Astrocyte of the spinal cord (primary cell): ENCODE data around the gene CALHM1.
"Not testable (repeated sequence)": the region's sequence is repeated elsewhere in the genome, so short reads cannot be mapped to it uniquely, and the experiment has no call there.

Source experiments
- DNase-seq: peaks from one replicate; pipeline ENCODE4 v3.0.0; 2011; ENCODE audit warnings: low read depth, low spot score
- H3K4me3 ChIP-seq: 2 replicates; pipeline ENCODE4 v1.5.1; 2011; ENCODE audit warnings: low read depth, mild to moderate bottlenecking, low read length, moderate library complexity
- CTCF ChIP-seq: IDR thresholded peaks from 2 replicates; pipeline ENCODE4 v1.5.1; 2012; ENCODE audit warnings: low read depth, mild to moderate bottlenecking, low read length, inconsistent platforms
- in situ Hi-C: cut with HindIII; loops from 2 replicates; pipeline ENCODE4 v1.10.0; 2017; ENCODE audit warnings: low sequenced_read_pairs

The CALHM1 gene

GRCh38 chr10:103419101-103419500 lies 39.6 kb downstream of the CALHM1 start:
- no peak for TF ChIP-seq CTCF
- DNase-seq: no peak
- in situ Hi-C loops: no loop called here
- no peak overlapping the region for H3K4me3 ChIP-seq

- no peak overlapping the region for H3K4me3 ChIP-seq
- in situ Hi-C loops: no loop called here
- no peak for DNase-seq
- TF ChIP-seq CTCF: no peak
These were observed 41.1 kb downstream of the CALHM1 start for GRCh38 chr10:103417601-103418000.

- in situ Hi-C loops: not testable (repeated sequence)
These were observed 41.6 kb downstream of the CALHM1 start for GRCh38 chr10:103417148-103417469.

GRCh38 chr10:103416436-103417147 lies 42.1 kb downstream of the CALHM1 start:
- in situ Hi-C loops: no loop called here
- peak; percentile 50 for DNase-seq
- no peak overlapping the region for H3K4me3 ChIP-seq
- TF ChIP-seq CTCF: peak; percentile 46

More at GRCh38 chr10:103417148-103417469, 41.6 kb downstream of the CALHM1 start:
- not testable (repeated sequence) for DNase-seq, H3K4me3 ChIP-seq

GRCh38 chr10:103415581-103415980 lies 43.1 kb downstream of the CALHM1 start:
- no peak for TF ChIP-seq CTCF
- no peak for DNase-seq
- H3K4me3 ChIP-seq: no peak overlapping the region
- in situ Hi-C loops: no loop called here

GRCh38 chr10:103413564-103413963 lies 45.1 kb downstream of the CALHM1 start:
- no peak for TF ChIP-seq CTCF
- no peak overlapping the region for H3K4me3 ChIP-seq
- DNase-seq: no peak
- in situ Hi-C loops: no loop called here
